IMR-90 (cell line): Measurements from ENCODE around the gene MYH3. TPM values are rescaled to one million over a fixed set of nuclear protein-coding genes. Genes with fewer than 3 reads are reported as not detected.

Experiments used
- ATAC-seq: fragments of 200-7000 bp; cut with Tn5 transposase; 2 replicates; pipeline ENCODE4 v1.9.1; 2020; ENCODE audit warnings: low read depth, mild to moderate bottlenecking, moderate library complexity
- BruUV-seq: library from RNA; stranded (reverse); fragments of 400-500 nt; replicated peaks from 2 replicates; lab custom pipeline; 2021; lab: Mats Ljungman, UMichigan
- CTCF ChIA-PET: fragments of 300-600 bp; formaldehyde crosslinking; extraction: SDS; loops from one replicate; lab custom pipeline; 2021; ENCODE audit warnings: antibody characterized with exemption; lab: Yijun Ruan, JAX
- POLR2A ChIA-PET: fragments of 300-600 bp; sonication (Branson Sonifier 250); formaldehyde crosslinking; loops from one replicate; lab custom pipeline; 2022; ENCODE audit warnings: antibody characterized with exemption; ENCODE audit not compliant: unreplicated experiment; lab: Charles Lee
- DNase-seq: peaks from one replicate; pipeline ENCODE4 v3.0.0; 2013
- H2AFZ ChIP-seq: replicated peaks from 2 replicates; pipeline ENCODE3; 2013; ENCODE audit warnings: low read length, mild to moderate bottlenecking; ENCODE audit not compliant: poor library complexity
- H2AK5ac ChIP-seq: 2 replicates; pipeline ENCODE4 v1.6.1; 2013; ENCODE audit warnings: low read depth, low read length, inconsistent platforms
- H2AK9ac ChIP-seq: replicated peaks from 2 replicates; pipeline ENCODE3; 2013; ENCODE audit warnings: mild to moderate bottlenecking, low read depth, low read length, moderate library complexity; ENCODE audit not compliant: poor library complexity
- H2BK120ac ChIP-seq: 2 replicates; pipeline ENCODE4 v1.6.1; 2013; ENCODE audit warnings: low read depth, low read length, inconsistent platforms
- H2BK15ac ChIP-seq: 3 replicates; pipeline ENCODE4 v1.6.1; 2013; ENCODE audit warnings: low read depth, low read length, inconsistent platforms
- H2BK20ac ChIP-seq: 2 replicates; pipeline ENCODE4 v1.6.1; 2013; ENCODE audit warnings: low read depth, mild to moderate bottlenecking, inconsistent platforms, low read length, moderate library complexity
- H2BK5ac ChIP-seq: 2 replicates; pipeline ENCODE4 v1.6.1; 2013; ENCODE audit warnings: mild to moderate bottlenecking, low read depth, low read length, inconsistent platforms; ENCODE audit not compliant: poor library complexity, severe bottlenecking
- H3K14ac ChIP-seq: replicated peaks from 2 replicates; pipeline ENCODE4 v1.6.1; 2013; ENCODE audit warnings: low read depth, low read length, inconsistent platforms
- H3K18ac ChIP-seq: 2 replicates; pipeline ENCODE4 v1.6.1; 2013; ENCODE audit warnings: low read depth, low read length, control low read depth
- H3K23ac ChIP-seq: 2 replicates; pipeline ENCODE4 v1.6.1; 2013; ENCODE audit warnings: low read depth, low read length, inconsistent platforms
- H3K27ac ChIP-seq: 2 replicates; pipeline ENCODE4 v1.5.1; 2013; ENCODE audit warnings: mild to moderate bottlenecking, control low read depth, low read length; ENCODE audit not compliant: insufficient read depth
- H3K27me3 ChIP-seq: 2 replicates; pipeline ENCODE4 v1.6.1; 2013; ENCODE audit warnings: low read length; ENCODE audit not compliant: control insufficient read depth, insufficient read depth
- H3K36me3 ChIP-seq: 2 replicates; pipeline ENCODE4 v1.6.1; 2013; ENCODE audit warnings: low read length, mixed read lengths; ENCODE audit not compliant: control insufficient read depth, insufficient read depth
- H3K4ac ChIP-seq: 2 replicates; pipeline ENCODE4 v1.6.1; 2013; ENCODE audit warnings: low read depth, low read length, inconsistent platforms
- H3K4me1 ChIP-seq: 2 replicates; pipeline ENCODE4 v1.6.1; 2013; ENCODE audit warnings: low read length, mixed read lengths; ENCODE audit not compliant: control insufficient read depth, insufficient read depth
- H3K4me2 ChIP-seq: 2 replicates; pipeline ENCODE4 v1.6.1; 2013; ENCODE audit warnings: low read depth, mild to moderate bottlenecking, control low read depth, low read length, moderate library complexity
- H3K4me3 ChIP-seq: 2 replicates; pipeline ENCODE4 v1.5.1; 2013; ENCODE audit warnings: low read depth, mild to moderate bottlenecking, control low read depth, low read length, moderate library complexity; ENCODE audit not compliant: insufficient read depth
- H3K56ac ChIP-seq: 2 replicates; pipeline ENCODE4 v1.6.1; 2013; ENCODE audit warnings: low read length, inconsistent platforms; ENCODE audit not compliant: insufficient read depth; ENCODE audit errors: extremely low read depth
- H3K79me1 ChIP-seq, 2 experiments: 2 replicates each; pipeline ENCODE4 v1.6.1; 2013; ENCODE audit warnings: low read length in 2 of 2, inconsistent platforms in 1 of 2, low read depth in 1 of 2
- H3K9ac ChIP-seq: 2 replicates; pipeline ENCODE4 v1.6.1; 2013; ENCODE audit warnings: low read depth, low read length, control low read depth
- H3K9me1 ChIP-seq: 2 replicates; pipeline ENCODE4 v1.6.1; 2013; ENCODE audit warnings: low read length, inconsistent platforms; ENCODE audit not compliant: insufficient read depth
- H3K9me3 ChIP-seq: 2 replicates; pipeline ENCODE4 v1.6.1; 2013; ENCODE audit warnings: low read length; ENCODE audit not compliant: control insufficient read depth, insufficient read depth
- H4K20me1 ChIP-seq: 2 replicates; pipeline ENCODE4 v1.6.1; 2013; ENCODE audit warnings: low read length, inconsistent platforms; ENCODE audit not compliant: insufficient read depth
- H4K5ac ChIP-seq: 2 replicates; pipeline ENCODE4 v1.6.1; 2013; ENCODE audit warnings: mild to moderate bottlenecking, low read depth, low read length, control low read depth
- H4K8ac ChIP-seq, 2 experiments: 2 replicates each; pipeline ENCODE4 v1.6.1; 2013; ENCODE audit warnings: low read depth in 2 of 2, low read length in 2 of 2, control low read depth in 1 of 2, inconsistent platforms in 1 of 2
- H4K91ac ChIP-seq: 2 replicates; pipeline ENCODE4 v1.6.1; 2013; ENCODE audit warnings: low read depth, low read length, inconsistent platforms; ENCODE audit not compliant: insufficient read depth
- BHLHE40 ChIP-seq: fragments of 150-350 bp; IDR thresholded peaks from 2 replicates; pipeline ENCODE4 v1.6.1; 2016; ENCODE audit warnings: mild to moderate bottlenecking, low read depth, low read length
- CEBPB ChIP-seq: IDR thresholded peaks from 2 replicates; pipeline ENCODE4 v1.6.1; 2012; ENCODE audit warnings: low read depth, low read length, improper control_type of control experiment
- CHD1 ChIP-seq: IDR thresholded peaks from 2 replicates; pipeline ENCODE4 v1.6.1; 2012; ENCODE audit warnings: low read depth, low read length, improper control_type of control experiment
- FOS ChIP-seq: fragments of 150-350 bp; IDR thresholded peaks from 2 replicates; pipeline ENCODE4 v1.6.1; 2016; ENCODE audit warnings: low read depth, low read length
- MAFK ChIP-seq: IDR thresholded peaks from 2 replicates; pipeline ENCODE4 v1.6.1; 2012; ENCODE audit warnings: low read depth, low read length, improper control_type of control experiment
- MAZ ChIP-seq: IDR thresholded peaks from 2 replicates; pipeline ENCODE4 v1.6.1; 2012; ENCODE audit warnings: low read depth, mild to moderate bottlenecking, low read length, improper control_type of control experiment, moderate library complexity, borderline replicate concordance
- MXI1 ChIP-seq: IDR thresholded peaks from 2 replicates; pipeline ENCODE4 v1.6.1; 2012; ENCODE audit warnings: low read depth, mild to moderate bottlenecking, low read length, moderate library complexity, borderline replicate concordance
- POLR2A ChIP-seq: IDR thresholded peaks from 2 replicates; pipeline ENCODE4 v1.6.1; 2012; ENCODE audit warnings: mild to moderate bottlenecking, low read depth, low read length
- RAD21 ChIP-seq: IDR thresholded peaks from 2 replicates; pipeline ENCODE4 v1.6.1; 2012; ENCODE audit warnings: low read length, improper control_type of control experiment
- RFX5 ChIP-seq: IDR thresholded peaks from 2 replicates; pipeline ENCODE4 v1.8.0; 2012; ENCODE audit warnings: low read depth, mild to moderate bottlenecking, low read length, moderate library complexity
- SMC3 ChIP-seq: fragments of 150-350 bp; IDR thresholded peaks from 2 replicates; pipeline ENCODE4 v1.6.1; 2016; ENCODE audit warnings: low read depth, mild to moderate bottlenecking, antibody characterized with exemption, low read length, moderate library complexity
- WGBS, 2 experiments: methylation state at CpG; one replicate each; pipeline versions ENCODE4 v1.1.5 to v1.1.7; 2013; ENCODE audit warnings: missing lambda C conversion rate in 2 of 2; ENCODE audit not compliant: insufficient read length in 1 of 2; ENCODE audit errors: extremely low coverage in 2 of 2; 5-methylcytosine and 5-hydroxymethylcytosine counted together
- dilution Hi-C: fragments of 300-500 bp; cut with HindIII; formaldehyde crosslinking; loops from one replicate; pipeline ENCODE4 v1.14.3; 2018; ENCODE audit warnings: low sequenced_read_pairs; ENCODE audit not compliant: unreplicated experiment
- in situ Hi-C: fragments of 300-500 bp; cut with MboI; formaldehyde crosslinking; loops from 3 replicates; pipeline ENCODE4 v1.14.3; 2019; ENCODE audit warnings: low sequenced_read_pairs, inconsistent platforms, mixed read lengths
- intact Hi-C: fragments of 100-400 bp; cut with micrococcal nuclease; formaldehyde crosslinking; loops from 2 replicates; pipeline ENCODE4 v1.10.0; 2022
- polyA plus RNA-seq, 3 experiments: library from polyadenylated mRNA; depleted of rRNA; stranded (reverse); fragments of >200 nt; gene quantifications; 2 replicates each; pipeline ENCODE4 v1.2.3, GENCODE V29; 2012; ENCODE audit warnings: low replicate concordance in 1 of 3
- total RNA-seq: library from RNA; depleted of rRNA; stranded (reverse); fragments of >200 nt; gene quantifications from 2 replicates; pipeline ENCODE4 v1.2.3, GENCODE V29; 2012
- TF ChIP-seq, protein P1 (sequence below): conservative IDR thresholded peaks from 2 replicates; pipeline ENCODE4 v1.5.1; 2012; ENCODE audit warnings: mild to moderate bottlenecking, low read depth, low read length, improper control_type of control experiment
- TF ChIP-seq, protein P2 (sequence below): fragments of 150-350 bp; IDR thresholded peaks from 2 replicates; pipeline ENCODE4 v1.6.1; 2016; ENCODE audit warnings: low read depth, mild to moderate bottlenecking, low read length, moderate library complexity, borderline replicate concordance

MYH3 gene
- total and polyA plus RNA-seq, 2 of the 4 experiments (the other 2 are of a cell fraction) = 0.54 to 0.63 TPM

DNA sequence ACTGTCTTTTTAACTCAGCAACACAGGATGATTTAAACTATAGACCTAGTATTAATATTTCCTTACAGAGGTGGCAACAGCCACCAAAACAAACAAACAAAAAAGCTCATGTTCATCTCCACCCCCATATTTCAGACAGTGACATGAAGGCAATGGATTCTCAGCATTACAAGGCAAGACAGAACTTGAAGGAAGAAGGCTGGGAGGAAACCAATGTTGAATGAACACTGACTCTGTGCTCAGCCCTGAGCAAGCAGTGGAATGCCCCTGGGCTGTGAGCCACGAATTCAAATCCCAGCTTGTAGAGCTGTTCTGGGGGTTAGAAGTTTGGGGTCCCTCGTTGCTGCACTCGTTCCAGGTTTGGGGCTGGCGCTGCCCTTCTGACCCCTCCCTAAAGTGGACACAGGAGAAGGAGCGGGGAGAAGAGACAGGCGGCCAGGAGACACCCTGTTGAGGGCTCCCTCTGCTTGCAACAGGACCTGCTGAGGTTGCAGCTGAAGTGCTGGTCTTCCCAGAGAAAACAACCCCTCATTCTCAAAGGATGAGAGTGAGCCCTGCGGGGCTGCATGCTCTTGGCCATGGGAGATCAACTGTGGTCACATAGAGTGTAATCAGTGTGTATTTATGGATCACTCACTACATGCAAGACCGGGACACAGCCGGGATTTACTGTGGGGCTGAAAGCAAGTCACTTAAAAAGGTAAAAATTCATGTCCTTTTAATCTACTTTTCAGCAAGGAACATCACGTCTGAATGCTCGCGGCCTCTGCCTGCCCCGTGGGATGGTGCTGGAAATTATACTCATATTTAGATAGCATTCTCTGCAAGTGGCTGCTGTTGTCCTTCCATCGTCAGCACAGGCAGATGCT is 34.3 kb downstream of the MYH3 start:
- no TSS peak for BruUV-seq
- no peak overlapping the region for H4K91ac ChIP-seq
- no peak overlapping the region for H4K8ac ChIP-seq
- H2AK9ac ChIP-seq = no peak overlapping the region
- no peak overlapping the region for H3K23ac ChIP-seq
- no peaks in the 10 kb centered on the region for H3K36me3 ChIP-seq
- no peak overlapping the region for H3K4me3 ChIP-seq
- H2BK5ac ChIP-seq = no peak overlapping the region
- no peaks in the 10 kb centered on the region for H4K20me1 ChIP-seq
- H3K4me2 ChIP-seq = no peak overlapping the region
- no peaks in the 10 kb centered on the region for H3K4me1 ChIP-seq
- no peak overlapping the region for H3K56ac ChIP-seq
- no peak overlapping the region for H2BK15ac ChIP-seq
- ChIA-PET CTCF (no interaction called here), POLR2A (no interaction called here)
- H3K27ac ChIP-seq = no peak overlapping the region
- in situ Hi-C loops = loop anchor here (25.0 kb wide), 1 partner anchor 886 kb away; no protein-coding TSS in a partner anchor
- H3K14ac ChIP-seq = no peak overlapping the region
- H3K27me3 ChIP-seq = no peaks in the 10 kb centered on the region
- H3K79me1 ChIP-seq = no peaks in the 10 kb centered on the region
- H3K9ac ChIP-seq = no peak overlapping the region
- no CpG with 5 or more reads among the region's 14 CpGs for WGBS, 2 experiments
- no peak overlapping the region for H2BK20ac ChIP-seq
- intact Hi-C loops = no loop called here
- TF ChIP-seq POLR2A (no peak), RAD21 (no peak), FOS (no peak), MAZ (no peak), BHLHE40 (no peak), MAFK (no peak), MXI1 (no peak), CHD1 (no peak), CEBPB (no peak), SMC3 (no peak), RFX5 (no peak)
- TF ChIP-seq, protein P1, sequence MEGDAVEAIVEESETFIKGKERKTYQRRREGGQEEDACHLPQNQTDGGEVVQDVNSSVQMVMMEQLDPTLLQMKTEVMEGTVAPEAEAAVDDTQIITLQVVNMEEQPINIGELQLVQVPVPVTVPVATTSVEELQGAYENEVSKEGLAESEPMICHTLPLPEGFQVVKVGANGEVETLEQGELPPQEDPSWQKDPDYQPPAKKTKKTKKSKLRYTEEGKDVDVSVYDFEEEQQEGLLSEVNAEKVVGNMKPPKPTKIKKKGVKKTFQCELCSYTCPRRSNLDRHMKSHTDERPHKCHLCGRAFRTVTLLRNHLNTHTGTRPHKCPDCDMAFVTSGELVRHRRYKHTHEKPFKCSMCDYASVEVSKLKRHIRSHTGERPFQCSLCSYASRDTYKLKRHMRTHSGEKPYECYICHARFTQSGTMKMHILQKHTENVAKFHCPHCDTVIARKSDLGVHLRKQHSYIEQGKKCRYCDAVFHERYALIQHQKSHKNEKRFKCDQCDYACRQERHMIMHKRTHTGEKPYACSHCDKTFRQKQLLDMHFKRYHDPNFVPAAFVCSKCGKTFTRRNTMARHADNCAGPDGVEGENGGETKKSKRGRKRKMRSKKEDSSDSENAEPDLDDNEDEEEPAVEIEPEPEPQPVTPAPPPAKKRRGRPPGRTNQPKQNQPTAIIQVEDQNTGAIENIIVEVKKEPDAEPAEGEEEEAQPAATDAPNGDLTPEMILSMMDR = no peak
- TF ChIP-seq, protein P2, sequence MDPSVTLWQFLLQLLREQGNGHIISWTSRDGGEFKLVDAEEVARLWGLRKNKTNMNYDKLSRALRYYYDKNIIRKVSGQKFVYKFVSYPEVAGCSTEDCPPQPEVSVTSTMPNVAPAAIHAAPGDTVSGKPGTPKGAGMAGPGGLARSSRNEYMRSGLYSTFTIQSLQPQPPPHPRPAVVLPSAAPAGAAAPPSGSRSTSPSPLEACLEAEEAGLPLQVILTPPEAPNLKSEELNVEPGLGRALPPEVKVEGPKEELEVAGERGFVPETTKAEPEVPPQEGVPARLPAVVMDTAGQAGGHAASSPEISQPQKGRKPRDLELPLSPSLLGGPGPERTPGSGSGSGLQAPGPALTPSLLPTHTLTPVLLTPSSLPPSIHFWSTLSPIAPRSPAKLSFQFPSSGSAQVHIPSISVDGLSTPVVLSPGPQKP = no peak
- dilution Hi-C loops = no loop called here
- H3K9me3 ChIP-seq = no peaks in the 10 kb centered on the region
- H3K18ac ChIP-seq = no peak overlapping the region
- DNase-seq (no peak), ATAC-seq (no peak)
- H2AK5ac ChIP-seq = no peak overlapping the region
- no peak overlapping the region for H3K4ac ChIP-seq
- H2AFZ ChIP-seq = no peak overlapping the region
- no peak overlapping the region for H4K5ac ChIP-seq
- no peak overlapping the region for H2BK120ac ChIP-seq
- H3K9me1 ChIP-seq = no peaks in the 10 kb centered on the region
